Fibroblast of mammary gland (primary cell): Measurements from ENCODE around the gene COX10.
A peak's percentile ranks its signal among the peaks of the same experiment; 100 is the strongest.

Experiments
- DNase-seq: peaks from one replicate; pipeline ENCODE4 v3.0.0-alpha.2; 2010; ENCODE audit warnings: low read depth
- H3K4me3 ChIP-seq: 2 replicates; pipeline ENCODE4 v1.5.1; 2011; ENCODE audit warnings: low read depth, mild to moderate bottlenecking, low read length, moderate library complexity; ENCODE audit not compliant: control insufficient read depth
- TF ChIP-seq, protein P1 (sequence below): conservative IDR thresholded peaks from 2 replicates; pipeline ENCODE4 v1.5.1; 2011; ENCODE audit warnings: low read depth, low read length, inconsistent platforms; ENCODE audit not compliant: control insufficient read depth, insufficient read depth

The COX10 gene

DNA sequence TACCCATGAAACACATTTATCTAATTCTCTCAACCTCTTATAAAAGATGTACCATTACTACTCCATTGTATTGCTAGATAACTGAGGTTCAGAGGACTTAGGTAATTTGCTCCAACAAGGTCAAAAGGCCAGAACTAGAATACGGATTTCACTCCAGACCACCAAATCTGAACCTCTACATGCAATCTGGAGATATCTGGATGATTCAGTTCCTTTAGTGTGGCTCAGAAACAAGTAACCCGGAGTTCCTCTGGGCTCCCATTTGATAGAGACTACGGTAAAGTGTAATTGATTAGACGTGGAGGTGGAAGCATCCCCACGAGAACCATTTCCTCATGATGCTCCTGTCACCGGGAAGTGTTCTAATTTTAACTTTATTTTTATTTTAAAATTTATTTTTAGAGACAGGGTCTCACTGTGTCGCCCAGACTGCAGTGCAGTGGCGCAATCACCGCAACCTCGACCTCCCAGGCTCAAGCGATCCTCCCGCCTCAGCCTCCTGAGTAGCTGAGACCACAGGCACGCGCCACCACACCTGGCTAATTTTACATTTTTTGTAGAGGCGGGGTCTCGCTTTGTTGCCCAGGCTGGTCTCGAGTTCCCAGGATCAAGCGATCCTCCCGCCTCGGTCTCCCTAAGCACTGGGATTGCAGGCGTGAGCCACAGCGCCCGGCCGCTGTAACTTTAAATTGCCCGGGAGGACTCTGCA lies 608 bp upstream of the COX10 start:
- peak overlapping the region; percentile 82 for H3K4me3 ChIP-seq
- TF ChIP-seq, protein P1, sequence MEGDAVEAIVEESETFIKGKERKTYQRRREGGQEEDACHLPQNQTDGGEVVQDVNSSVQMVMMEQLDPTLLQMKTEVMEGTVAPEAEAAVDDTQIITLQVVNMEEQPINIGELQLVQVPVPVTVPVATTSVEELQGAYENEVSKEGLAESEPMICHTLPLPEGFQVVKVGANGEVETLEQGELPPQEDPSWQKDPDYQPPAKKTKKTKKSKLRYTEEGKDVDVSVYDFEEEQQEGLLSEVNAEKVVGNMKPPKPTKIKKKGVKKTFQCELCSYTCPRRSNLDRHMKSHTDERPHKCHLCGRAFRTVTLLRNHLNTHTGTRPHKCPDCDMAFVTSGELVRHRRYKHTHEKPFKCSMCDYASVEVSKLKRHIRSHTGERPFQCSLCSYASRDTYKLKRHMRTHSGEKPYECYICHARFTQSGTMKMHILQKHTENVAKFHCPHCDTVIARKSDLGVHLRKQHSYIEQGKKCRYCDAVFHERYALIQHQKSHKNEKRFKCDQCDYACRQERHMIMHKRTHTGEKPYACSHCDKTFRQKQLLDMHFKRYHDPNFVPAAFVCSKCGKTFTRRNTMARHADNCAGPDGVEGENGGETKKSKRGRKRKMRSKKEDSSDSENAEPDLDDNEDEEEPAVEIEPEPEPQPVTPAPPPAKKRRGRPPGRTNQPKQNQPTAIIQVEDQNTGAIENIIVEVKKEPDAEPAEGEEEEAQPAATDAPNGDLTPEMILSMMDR, result no peak
- DNase-seq, result no peak

DNA sequence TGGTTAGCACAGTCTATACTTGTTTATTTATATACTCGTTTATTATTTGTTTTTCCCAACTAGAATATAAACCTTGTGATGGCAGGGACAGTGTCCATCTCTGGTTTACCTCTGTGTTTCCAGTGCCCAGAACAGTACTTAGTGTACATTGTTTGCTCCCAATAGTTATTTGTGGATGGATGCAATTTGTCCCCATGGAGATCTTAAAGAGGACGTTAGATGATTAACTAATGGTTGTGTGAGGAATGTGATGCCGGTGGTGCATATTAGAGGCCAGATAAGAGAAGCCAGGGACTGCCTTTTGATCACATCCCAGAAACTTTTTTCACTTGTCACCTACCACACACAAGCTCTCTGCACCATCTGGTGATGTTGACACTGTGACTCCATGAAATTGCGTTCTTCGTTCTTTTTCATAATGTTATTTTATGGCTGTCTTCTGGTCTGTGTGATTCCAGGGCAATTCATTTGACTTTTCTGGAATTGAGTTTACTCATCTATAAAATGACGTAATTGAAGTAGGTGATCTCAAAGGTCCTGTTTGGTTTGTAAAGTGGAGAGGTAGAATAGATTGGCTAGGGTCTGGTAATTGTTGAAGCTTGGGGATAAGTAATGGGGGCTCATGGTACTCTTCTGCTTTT lies 1.2 kb downstream of the COX10 start:
- no peak for DNase-seq
- H3K4me3 ChIP-seq, result peak overlapping the region; percentile 82
- TF ChIP-seq, protein P1, result no peak

DNA sequence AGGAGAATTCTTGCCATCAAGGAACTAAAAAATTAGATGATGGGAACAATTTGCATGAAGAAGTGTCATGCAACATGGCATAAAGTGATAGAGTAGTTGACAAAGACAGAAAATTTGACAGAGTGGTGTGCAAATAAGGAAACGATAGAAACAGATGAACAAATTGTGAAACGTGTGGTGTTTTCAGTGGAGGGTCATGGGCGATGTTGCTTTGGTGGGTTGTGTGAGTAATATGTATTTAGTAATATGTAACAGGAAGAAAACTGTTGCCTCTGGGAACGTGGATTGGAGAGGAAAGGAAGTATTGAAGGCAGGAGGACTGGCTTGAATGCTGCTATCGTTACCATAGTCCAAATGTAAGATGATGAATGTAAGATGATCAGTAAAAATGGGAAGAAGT lies 3.6 kb downstream of the COX10 start:
- TF ChIP-seq, protein P1, result no peak
- H3K4me3 ChIP-seq, result no peak overlapping the region
- DNase-seq, result no peak

DNA sequence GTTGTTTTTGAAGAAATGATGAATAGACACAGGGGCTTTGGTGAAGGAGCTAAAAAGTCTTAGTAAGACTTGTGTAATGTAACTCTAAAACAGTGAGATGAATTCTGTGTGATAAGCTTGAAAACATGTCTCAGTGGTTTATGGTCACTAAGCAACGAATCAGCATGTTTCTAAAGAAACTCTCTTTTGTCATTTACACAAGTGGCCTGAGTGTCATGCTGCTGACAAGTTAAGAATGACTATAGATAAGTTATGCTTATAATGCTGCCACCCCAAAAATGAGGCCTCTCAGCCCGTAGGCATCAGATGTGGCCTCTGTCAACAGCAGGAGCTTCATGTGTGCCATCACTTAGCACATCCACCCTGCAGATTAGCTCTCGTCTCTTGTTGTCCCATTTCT lies 8.7 kb downstream of the COX10 start:
- no peak overlapping the region for H3K4me3 ChIP-seq
- TF ChIP-seq, protein P1, result no peak
- no peak for DNase-seq

DNA sequence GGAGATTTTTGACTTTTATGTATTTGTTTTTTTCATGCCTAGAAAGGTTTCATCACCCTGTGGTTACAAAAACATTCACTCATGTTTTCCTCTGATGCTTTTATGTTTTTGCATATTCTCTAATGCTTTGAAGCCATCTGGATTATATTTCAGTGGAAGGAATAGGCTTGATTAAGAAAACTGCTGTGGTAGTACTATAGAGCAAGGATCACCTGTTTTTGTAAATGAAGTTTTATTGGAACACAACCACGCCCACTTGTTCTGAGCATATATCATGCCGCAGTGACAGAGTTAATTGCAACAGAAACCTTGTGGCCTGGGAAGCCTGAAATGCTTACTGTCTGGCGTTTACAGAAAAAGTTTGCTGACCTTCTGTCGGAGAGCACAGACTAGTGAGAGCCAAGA lies 11.5 kb downstream of the COX10 start:
- no peak overlapping the region for H3K4me3 ChIP-seq
- peak; percentile 53 for DNase-seq
- TF ChIP-seq, protein P1, result no peak

DNA sequence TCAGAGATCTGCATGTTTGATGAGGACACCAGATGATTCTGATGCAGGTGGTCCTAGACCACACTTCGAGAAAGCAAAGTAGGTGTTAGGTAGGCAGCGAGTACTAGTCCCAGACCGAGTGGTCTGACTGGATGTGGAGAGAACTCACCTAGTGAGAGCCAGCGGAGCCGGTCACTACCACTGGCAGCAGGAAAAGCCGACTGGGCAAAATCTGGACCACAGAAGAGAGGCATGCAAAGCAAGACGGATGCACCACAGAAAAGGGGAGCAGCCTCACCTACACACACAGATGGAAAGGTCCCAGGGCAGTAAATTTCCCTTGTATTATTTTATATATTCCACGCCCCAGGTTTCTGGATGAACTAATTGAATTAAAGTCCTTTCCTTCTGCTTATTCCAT lies 13.5 kb downstream of the COX10 start:
- TF ChIP-seq, protein P1, result no peak

More for the DNA sequence above, 13.5 kb downstream of the COX10 start:
- no peak overlapping the region for H3K4me3 ChIP-seq
- DNase-seq, result no peak
